Activated CD4-positive, alpha-beta T cell treated with anti-CD3 and anti-CD28 coated beads, Interleukin-2, amount 10 ng/mL, durations not matched to agents 24 days and 14 days (primary cell): Measurements from ENCODE around the gene BAD. TPM values are rescaled to one million over a fixed set of nuclear protein-coding genes. Genes with fewer than 3 reads are reported as not detected.
"Not testable (repeated sequence)": the region's sequence is repeated elsewhere in the genome, so short reads cannot be mapped to it uniquely, and the experiment has no call there.

Experiments used
- DNase-seq: peaks from one replicate; pipeline ENCODE4 v3.0.0; 2022
- H3K27ac Mint-ChIP-seq: one replicate; pipeline ENCODE4 v1.8.0; 2022; ENCODE audit warnings: mild to moderate bottlenecking, mixed read lengths
- H3K27me3 Mint-ChIP-seq: one replicate; pipeline ENCODE4 v1.8.0; 2022; ENCODE audit warnings: mixed read lengths
- H3K36me3 Mint-ChIP-seq: one replicate; pipeline ENCODE4 v1.8.0; 2022; ENCODE audit warnings: low read depth, mild to moderate bottlenecking, mixed read lengths
- H3K4me1 Mint-ChIP-seq: one replicate; pipeline ENCODE4 v1.8.0; 2021; ENCODE audit warnings: mixed read lengths
- H3K4me3 Mint-ChIP-seq: one replicate; pipeline ENCODE4 v1.8.0; 2022; ENCODE audit warnings: mild to moderate bottlenecking, moderate library complexity, mixed read lengths
- H3K9me3 Mint-ChIP-seq: one replicate; pipeline ENCODE4 v1.8.0; 2021; ENCODE audit warnings: mixed read lengths
- intact Hi-C: fragments of 100-400 bp; cut with micrococcal nuclease; formaldehyde crosslinking; loops from one replicate; pipeline ENCODE4 v1.15.1; 2023
- total RNA-seq: library from RNA; stranded (reverse); gene quantifications from 2 replicates; pipeline ENCODE4 v1.2.3, GENCODE V29; 2022

The BAD gene
- total RNA-seq: 34.0 and 35.5 TPM in 2 replicates

- Mint-ChIP-seq H3K27me3 (no peaks in the 10 kb centered on the region), H3K4me1 (peaks cover 17% of the 10 kb centered on the region), H3K4me3 (peak within 1 kb of the TSS; percentile 89), H3K27ac (peak within 1 kb of the TSS; percentile 94), H3K9me3 (no peaks in the 10 kb centered on the region), H3K36me3 (peaks cover 19% of the 10 kb centered on the region)
- intact Hi-C loops: loop anchor here (2.0 kb wide), 1 partner anchor 44 kb away; the partner anchor contains the start of gene FKBP2
- peak; percentile 97 for DNase-seq
Observed at GRCh38 chr11:64284048-64284961, at the start of gene BAD. Gene BAD, minus strand, starts transcription at chr11:64284665. Its CDS starts 297 bp downstream, at chr11:64284368.

DNA sequence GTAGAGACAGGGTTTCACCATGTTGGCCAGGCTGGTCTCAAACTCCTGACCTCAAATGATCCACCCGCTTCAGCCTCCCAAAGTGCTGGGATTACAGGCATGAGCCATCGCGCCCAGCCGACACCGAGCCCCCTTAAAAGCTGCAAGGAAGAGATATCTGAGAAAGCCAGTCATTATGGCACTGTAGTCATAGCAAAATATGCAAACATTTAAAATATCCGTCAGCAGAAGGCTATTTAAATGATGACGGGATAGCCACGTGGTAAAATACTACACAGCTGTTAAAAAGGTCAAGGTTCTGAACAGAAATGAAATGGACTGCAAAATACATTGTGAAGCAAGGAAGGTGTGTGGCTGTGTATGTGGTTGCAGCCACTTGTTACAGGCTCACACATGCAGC, 49.1 kb upstream of the BAD start:
- peaks cover 20% of the 10 kb centered on the region for H3K36me3 Mint-ChIP-seq
- H3K4me3 Mint-ChIP-seq: no peak overlapping the region
- intact Hi-C loops: no loop called here
- H3K27me3 Mint-ChIP-seq: no peaks in the 10 kb centered on the region
- H3K9me3 Mint-ChIP-seq: no peaks in the 10 kb centered on the region
- no peak overlapping the region for H3K27ac Mint-ChIP-seq
- no peak for DNase-seq
- peaks cover 18% of the 10 kb centered on the region for H3K4me1 Mint-ChIP-seq

GRCh38 chr11:64331569-64332371, 47.3 kb upstream of the BAD start:
- Mint-ChIP-seq H3K27ac (peak overlapping the region; percentile 88), H3K4me3 (peak overlapping the region; percentile 39), H3K9me3 (no peaks in the 10 kb centered on the region), H3K4me1 (peaks cover 14% of the 10 kb centered on the region), H3K36me3 (peaks cover 9% of the 10 kb centered on the region), H3K27me3 (no peaks in the 10 kb centered on the region)
- DNase-seq: peak; percentile 91
- intact Hi-C loops: loop anchor here (1.0 kb wide), 2 partner anchors 9 to 13 kb away; partner anchors contain the start of genes CCDC88B and PRDX5

GRCh38 chr11:64330888-64331287, 46.4 kb upstream of the BAD start:
- H3K27ac Mint-ChIP-seq: no peak overlapping the region
- intact Hi-C loops: loop anchor here (1.0 kb wide), 2 partner anchors 9 to 13 kb away; partner anchors contain the start of genes CCDC88B and PRDX5
- DNase-seq: no peak
- no peak overlapping the region for H3K4me3 Mint-ChIP-seq
- H3K27me3 Mint-ChIP-seq: no peaks in the 10 kb centered on the region
- peaks cover 9% of the 10 kb centered on the region for H3K36me3 Mint-ChIP-seq
- H3K9me3 Mint-ChIP-seq: no peaks in the 10 kb centered on the region
- peaks cover 14% of the 10 kb centered on the region for H3K4me1 Mint-ChIP-seq

GRCh38 chr11:64327993-64328392, 43.5 kb upstream of the BAD start:
- intact Hi-C loops: no loop called here
- Mint-ChIP-seq H3K9me3 (no peaks in the 10 kb centered on the region), H3K4me3 (no peak overlapping the region), H3K4me1 (peaks cover 8% of the 10 kb centered on the region), H3K36me3 (peaks cover 3% of the 10 kb centered on the region), H3K27ac (no peak overlapping the region), H3K27me3 (no peaks in the 10 kb centered on the region)
- DNase-seq: no peak

GRCh38 chr11:64327375-64327774, 42.9 kb upstream of the BAD start:
- Mint-ChIP-seq H3K4me1 (peaks cover 8% of the 10 kb centered on the region), H3K4me3 (no peak overlapping the region), H3K27ac (no peak overlapping the region), H3K27me3 (no peaks in the 10 kb centered on the region), H3K9me3 (no peaks in the 10 kb centered on the region), H3K36me3 (peaks cover 5% of the 10 kb centered on the region)
- intact Hi-C loops: no loop called here
- no peak for DNase-seq

DNA sequence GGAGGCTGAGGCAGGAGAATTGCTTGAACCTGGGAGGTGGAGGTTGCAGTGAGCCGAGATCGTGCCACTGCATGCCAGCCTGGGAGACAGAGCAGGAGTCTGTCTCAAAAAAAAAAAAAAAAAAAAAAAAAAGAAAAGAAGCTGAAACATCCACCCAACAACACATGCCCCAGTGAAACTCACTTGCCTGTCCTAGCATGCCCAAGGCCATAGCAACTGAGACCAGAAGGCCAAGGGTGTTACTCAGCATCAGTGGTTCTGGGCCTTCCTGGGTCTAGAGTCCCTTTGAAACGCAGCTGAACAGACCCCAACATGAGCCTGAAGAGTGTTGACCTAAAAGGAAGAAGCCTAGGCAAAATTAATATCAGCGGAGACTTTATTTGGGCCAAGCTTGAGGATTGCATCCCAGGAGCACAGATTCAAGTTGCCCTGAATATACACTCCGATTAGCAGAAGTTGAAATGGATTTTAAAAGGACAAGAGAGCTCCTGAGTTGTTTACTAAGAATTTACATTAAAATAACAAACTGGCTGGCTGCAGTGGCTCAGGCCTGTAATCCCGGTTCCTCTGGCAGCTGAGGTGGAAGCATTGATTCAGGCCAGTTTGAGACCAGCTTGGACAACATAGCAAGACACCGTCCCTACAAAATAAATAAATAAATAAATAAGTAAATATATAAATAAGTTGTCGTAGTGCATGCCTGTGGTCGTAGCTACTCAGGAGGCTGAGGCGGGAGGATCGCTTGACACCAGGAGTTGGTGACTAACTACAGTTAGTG, 40.4 kb upstream of the BAD start:
- intact Hi-C loops: no loop called here
- Mint-ChIP-seq H3K9me3 (no peaks in the 10 kb centered on the region), H3K4me3 (no peak overlapping the region), H3K36me3 (peaks cover 17% of the 10 kb centered on the region), H3K27ac (no peak overlapping the region), H3K4me1 (peaks cover 12% of the 10 kb centered on the region), H3K27me3 (no peaks in the 10 kb centered on the region)
- no peak for DNase-seq

DNA sequence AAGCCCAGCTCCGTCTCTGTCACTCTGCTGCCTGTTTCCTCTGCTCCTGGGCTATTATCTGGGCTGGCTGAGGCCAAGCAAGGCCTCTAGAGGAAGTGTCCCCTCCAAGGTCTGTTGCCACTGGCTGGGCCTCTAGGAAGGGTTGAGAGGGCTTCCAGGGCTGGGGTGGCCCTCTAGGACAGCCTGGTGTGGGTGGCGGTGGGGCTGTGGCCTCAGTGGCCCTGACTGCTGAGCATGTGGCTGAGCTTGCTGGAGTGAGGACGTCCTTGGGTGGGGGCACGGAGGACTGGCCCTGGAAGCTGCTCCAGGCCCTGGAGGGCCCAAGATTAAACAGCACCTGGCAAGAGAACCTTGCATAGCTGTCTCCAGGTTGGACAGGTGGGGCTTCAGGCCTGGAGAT, 39.5 kb upstream of the BAD start:
- intact Hi-C loops, H3K9me3 Mint-ChIP-seq, H3K27ac Mint-ChIP-seq, H3K4me3 Mint-ChIP-seq, H3K27me3 Mint-ChIP-seq, DNase-seq: not testable (repeated sequence)
- peaks cover 17% of the 10 kb centered on the region for H3K36me3 Mint-ChIP-seq
- peaks cover 20% of the 10 kb centered on the region for H3K4me1 Mint-ChIP-seq

GRCh38 chr11:64323373-64323772, 38.9 kb upstream of the BAD start:
- no peaks in the 10 kb centered on the region for H3K9me3 Mint-ChIP-seq
- no peak overlapping the region for H3K27ac Mint-ChIP-seq
- DNase-seq: no peak
- H3K4me1 Mint-ChIP-seq: peaks cover 22% of the 10 kb centered on the region
- intact Hi-C loops: no loop called here
- no peak overlapping the region for H3K4me3 Mint-ChIP-seq
- no peaks in the 10 kb centered on the region for H3K27me3 Mint-ChIP-seq
- H3K36me3 Mint-ChIP-seq: peaks cover 17% of the 10 kb centered on the region

DNA sequence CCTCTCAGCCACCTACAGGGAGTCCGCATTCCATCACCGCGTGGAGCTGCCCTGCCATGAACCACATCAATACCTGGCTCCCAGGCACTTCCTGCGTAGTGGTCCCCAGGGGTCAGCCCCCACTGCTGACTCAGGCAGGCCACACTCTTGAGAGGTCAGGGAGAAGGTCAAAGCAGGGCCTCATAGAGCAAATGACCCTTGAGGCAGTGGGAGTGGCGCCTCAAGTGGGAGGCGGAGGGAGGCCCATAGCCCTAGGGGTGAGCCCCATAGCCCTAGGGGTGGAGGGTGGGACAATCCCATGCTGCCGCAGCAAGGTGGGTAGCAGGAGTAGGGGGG, 38.4 kb upstream of the BAD start:
- no peak for DNase-seq
- H3K36me3 Mint-ChIP-seq: peaks cover 17% of the 10 kb centered on the region
- peaks cover 22% of the 10 kb centered on the region for H3K4me1 Mint-ChIP-seq
- no peak overlapping the region for H3K27ac Mint-ChIP-seq
- no peak overlapping the region for H3K4me3 Mint-ChIP-seq
- intact Hi-C loops: no loop called here
- no peaks in the 10 kb centered on the region for H3K27me3 Mint-ChIP-seq
- no peaks in the 10 kb centered on the region for H3K9me3 Mint-ChIP-seq

- Mint-ChIP-seq H3K9me3 (no peaks in the 10 kb centered on the region), H3K36me3 (peaks cover 28% of the 10 kb centered on the region), H3K4me1 (peaks cover 26% of the 10 kb centered on the region), H3K4me3 (no peak overlapping the region), H3K27ac (no peak overlapping the region), H3K27me3 (no peaks in the 10 kb centered on the region)
- intact Hi-C loops: no loop called here
- no peak for DNase-seq
Observed at GRCh38 chr11:64321533-64321932, 37.1 kb upstream of the BAD start.

GRCh38 chr11:64321026-64321425, 36.6 kb upstream of the BAD start:
- no peak overlapping the region for H3K27ac Mint-ChIP-seq
- no peak for DNase-seq
- H3K4me3 Mint-ChIP-seq: no peak overlapping the region
- no peaks in the 10 kb centered on the region for H3K9me3 Mint-ChIP-seq
- H3K4me1 Mint-ChIP-seq: peaks cover 30% of the 10 kb centered on the region
- intact Hi-C loops: no loop called here
- peaks cover 32% of the 10 kb centered on the region for H3K36me3 Mint-ChIP-seq
- no peaks in the 10 kb centered on the region for H3K27me3 Mint-ChIP-seq

DNA sequence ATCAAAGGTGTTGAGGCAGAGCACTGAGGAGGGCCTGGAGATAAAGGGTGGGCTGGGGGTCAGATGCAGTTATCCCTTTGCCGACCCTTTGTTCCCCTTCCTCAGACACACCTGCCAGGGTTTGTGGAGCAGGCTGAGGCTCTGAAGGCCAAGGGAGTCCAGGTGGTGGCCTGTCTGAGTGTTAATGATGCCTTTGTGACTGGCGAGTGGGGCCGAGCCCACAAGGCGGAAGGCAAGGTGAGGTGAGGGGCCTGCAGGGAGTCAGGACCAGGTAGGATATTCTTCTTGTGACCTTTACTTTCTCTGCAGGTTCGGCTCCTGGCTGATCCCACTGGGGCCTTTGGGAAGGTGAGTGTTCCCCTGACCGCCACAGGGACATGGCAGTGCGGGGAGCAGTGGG, 36.1 kb upstream of the BAD start:
- Mint-ChIP-seq H3K27me3 (no peaks in the 10 kb centered on the region), H3K36me3 (peaks cover 32% of the 10 kb centered on the region), H3K27ac (no peak overlapping the region), H3K9me3 (no peaks in the 10 kb centered on the region), H3K4me3 (peak overlapping the region; percentile 6), H3K4me1 (peaks cover 30% of the 10 kb centered on the region)
- intact Hi-C loops: no loop called here
- DNase-seq: no peak
